ENCODE results near the gene NRCAM.
A peak's percentile ranks its signal among the peaks of the same experiment; 100 is the strongest.

Gene NRCAM

GRCh38 chr7:108246227-108246837 is 209.9 kb downstream of the NRCAM start:
- no peak for DNase-seq

DNA sequence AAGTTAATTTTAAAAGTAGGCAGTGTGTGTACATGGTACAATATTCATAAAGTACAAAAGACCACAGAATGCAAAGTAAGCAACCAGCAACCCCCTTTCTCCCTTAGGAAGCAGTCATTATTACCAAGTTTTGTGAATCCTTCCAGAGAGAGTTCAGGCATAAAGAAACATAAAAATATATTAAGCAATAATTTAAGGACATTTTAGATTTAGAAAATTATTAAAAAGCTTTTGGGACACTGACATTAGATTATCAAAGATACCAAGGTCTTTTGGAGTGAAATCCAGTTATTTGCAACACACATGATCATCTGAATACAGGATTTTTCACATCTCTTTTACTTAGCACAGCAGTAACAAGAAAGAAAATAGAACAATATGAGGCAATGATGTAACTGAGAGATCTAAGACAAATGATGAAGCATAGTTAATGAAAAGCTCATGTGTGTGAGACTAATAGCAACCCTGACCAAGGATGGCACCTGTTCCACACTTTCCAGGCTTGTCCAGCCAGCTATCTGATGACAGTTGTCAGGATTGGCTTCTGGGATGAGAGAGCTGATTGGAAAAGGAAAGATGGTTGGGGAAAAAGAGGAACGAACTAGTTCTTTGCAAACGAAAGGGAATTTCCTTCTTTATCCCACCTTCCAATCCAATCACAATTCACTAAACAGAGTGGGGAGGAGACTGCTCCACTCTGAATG is 210.6 kb downstream of the NRCAM start:
- no peak for DNase-seq
- no peaks in the 10 kb centered on the region for H3K27me3 ChIP-seq (ENCODE audit: insufficient read depth, low read depth, severe bottlenecking)
- H3K9me3 ChIP-seq (ENCODE audit: severe bottlenecking) = no peaks in the 10 kb centered on the region
- no peaks in the 10 kb centered on the region for H3K36me3 ChIP-seq
- no peak overlapping the region for H3K27ac ChIP-seq
- H3K4me3 ChIP-seq (ENCODE audit: low read depth, low read length) = no peak overlapping the region
- TF ChIP-seq CTCF (IDR thresholded peaks at IDR 0.05; ENCODE audit: low read depth, low read length) = no peak

More at GRCh38 chr7:108246227-108246837, 209.9 kb downstream of the NRCAM start:
- no peak overlapping the region for H3K27ac ChIP-seq
- H3K27me3 ChIP-seq (ENCODE audit: insufficient read depth, low read depth, severe bottlenecking) = no peaks in the 10 kb centered on the region
- no peak overlapping the region for H3K4me3 ChIP-seq (ENCODE audit: low read depth, low read length)
- no peaks in the 10 kb centered on the region for H3K9me3 ChIP-seq (ENCODE audit: severe bottlenecking)
- no peaks in the 10 kb centered on the region for H3K36me3 ChIP-seq
- TF ChIP-seq CTCF (IDR thresholded peaks at IDR 0.05; ENCODE audit: low read depth, low read length) = no peak

DNA sequence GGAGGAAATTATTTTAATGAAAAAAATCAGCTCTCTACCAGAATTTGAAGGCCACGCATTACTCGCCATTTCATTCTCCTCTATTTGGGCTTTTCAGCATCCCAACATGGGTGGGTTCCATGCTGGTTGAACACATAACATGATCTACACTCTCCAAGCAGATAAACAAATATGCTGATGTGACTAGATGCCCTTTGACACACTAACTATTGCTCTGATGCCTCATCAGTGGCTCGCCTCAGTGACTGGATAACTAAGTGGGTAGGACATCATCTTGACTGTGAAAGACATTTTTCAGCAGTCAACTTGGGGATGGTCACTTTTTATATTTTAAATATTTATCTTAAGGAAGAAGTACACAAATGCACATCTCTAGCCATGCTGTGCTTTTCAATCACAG is 212.1 kb downstream of the NRCAM start:
- no peak for DNase-seq
- Histone ChIP-seq H3K4me3 (ENCODE audit: low read depth, low read length) (no peak overlapping the region), H3K9me3 (ENCODE audit: severe bottlenecking) (no peaks in the 10 kb centered on the region), H3K36me3 (no peaks in the 10 kb centered on the region), H3K27me3 (ENCODE audit: insufficient read depth, low read depth, severe bottlenecking) (no peaks in the 10 kb centered on the region), H3K27ac (no peak overlapping the region)
- no peak for TF ChIP-seq CTCF (IDR thresholded peaks at IDR 0.05; ENCODE audit: low read depth, low read length)

GRCh38 chr7:108239501-108240225 is 216.6 kb downstream of the NRCAM start:
- DNase-seq = peak; percentile 71

More at GRCh38 chr7:108239501-108240225, 216.6 kb downstream of the NRCAM start:
- H3K27ac ChIP-seq = peak overlapping the region; percentile 61
- H3K36me3 ChIP-seq = no peaks in the 10 kb centered on the region
- TF ChIP-seq CTCF (IDR thresholded peaks at IDR 0.05; ENCODE audit: low read depth, low read length) = no peak
- peak overlapping the region; percentile 33 for H3K4me3 ChIP-seq (ENCODE audit: low read depth, low read length)
- no peaks in the 10 kb centered on the region for H3K27me3 ChIP-seq (ENCODE audit: insufficient read depth, low read depth, severe bottlenecking)
- no peaks in the 10 kb centered on the region for H3K9me3 ChIP-seq (ENCODE audit: severe bottlenecking)

Data from WERI-Rb-1 (cell line).